ENCODE results near the gene ABHD16A. TPM values are rescaled to one million over a fixed set of nuclear protein-coding genes. Genes with fewer than 3 reads are reported as not detected.

The ABHD16A gene
- total RNA-seq, 2 experiments from 2014 or later = 28.6 to 32.7 TPM

- intact Hi-C loops (cut with micrococcal nuclease; ENCODE audit: unreplicated experiment) = loop anchor here (2.0 kb wide), 1 partner anchor 171 kb away; no protein-coding TSS in a partner anchor
- Histone ChIP-seq H3K36me3 (ENCODE audit: insufficient read depth, low read length) (peaks cover 60% of the 10 kb centered on the region), H3K4me2 (ENCODE audit: low read length) (peak overlapping the region; percentile 97), H2AFZ (ENCODE audit: low read length) (peak overlapping the region; percentile 2; the same call in 1 of the 2 replicates), H3K9me3 (ENCODE audit: low read length) (no peaks in the 10 kb centered on the region), H3K27ac (ENCODE audit: low read depth, low read length, poor library complexity, severe bottlenecking) (peak overlapping the region; percentile 90), H3K79me2 (ENCODE audit: insufficient read depth, low read depth, low read length) (peaks cover 62% of the 10 kb centered on the region), H3K4me1 (ENCODE audit: insufficient read depth, low read length, poor library complexity, severe bottlenecking) (peaks cover 53% of the 10 kb centered on the region), H3K4me3 (ENCODE audit: low read depth, low read length, poor library complexity, severe bottlenecking) (peak overlapping the region; percentile 99), H3K9me2 (ENCODE audit: insufficient read depth, low read length) (no peaks in the 10 kb centered on the region), H4K20me1 (ENCODE audit: insufficient read depth, low read length) (0 out of 2 replicates have a peak, but pooled peaks cover 3% of the 10 kb centered on the region)
- peak; percentile 53 for TF ChIP-seq CTCF (conservative IDR thresholded peaks at IDR 0.05; ENCODE audit: low read length)
- no peak for TF ChIP-seq EZH2phosphoT487 (IDR thresholded peaks at IDR 0.05; ENCODE audit: borderline replicate concordance, low read depth, low read length)
- TSS peak; percentile 81 for BruUV-seq (replicated peaks)
- ChIA-PET POLR2A (interaction anchor here (0.6 to 2.0 kb wide), 12 partner anchors 9 to 294 kb away, joined by 3 to 10 read pairs (median 4); partner anchors contain the start of genes APOM, HSPA1B, LSM2 and NEU1), CTCF (ENCODE audit: unreplicated experiment) (interaction anchor here (0.7 kb wide), 1 partner anchor 238 kb away, joined by 3 read pairs; no protein-coding TSS in a partner anchor)
- peak; percentile 19 for DNase-seq (ENCODE audit: low spot score)
Measured at GRCh38 chr6:31663961-31664789, 38.9 kb downstream of the ABHD16A start.

- BruUV-seq (replicated peaks) = no TSS peak
- H3K36me3 ChIP-seq (ENCODE audit: insufficient read depth, low read length) = peaks cover 52% of the 10 kb centered on the region
- H4K20me1 ChIP-seq (ENCODE audit: insufficient read depth, low read length) = 0 out of 2 replicates have a peak, but pooled peaks cover 3% of the 10 kb centered on the region
- H3K27ac ChIP-seq (ENCODE audit: low read depth, low read length, poor library complexity, severe bottlenecking) = peak overlapping the region; percentile 90
- no peaks in the 10 kb centered on the region for H3K9me3 ChIP-seq (ENCODE audit: low read length)
- H3K9me2 ChIP-seq (ENCODE audit: insufficient read depth, low read length) = no peaks in the 10 kb centered on the region
- POLR2A ChIA-PET = interaction anchor here (0.6 to 2.0 kb wide), 11 partner anchors 10 to 261 kb away, joined by 3 to 10 read pairs (median 4); partner anchors contain the start of gene HSPA1B
- H3K4me3 ChIP-seq (ENCODE audit: low read depth, low read length, poor library complexity, severe bottlenecking) = peak overlapping the region; percentile 99
- peaks cover 57% of the 10 kb centered on the region for H3K79me2 ChIP-seq (ENCODE audit: insufficient read depth, low read depth, low read length)
- CTCF ChIA-PET (ENCODE audit: unreplicated experiment) = no interaction called here
- peak overlapping the region; percentile 97 for H3K4me2 ChIP-seq (ENCODE audit: low read length)
- no peak overlapping the region for H2AFZ ChIP-seq (ENCODE audit: low read length)
- no peak for DNase-seq (ENCODE audit: low spot score)
- no peak for TF ChIP-seq EZH2phosphoT487 (IDR thresholded peaks at IDR 0.05; ENCODE audit: borderline replicate concordance, low read depth, low read length)
- TF ChIP-seq CTCF (conservative IDR thresholded peaks at IDR 0.05; ENCODE audit: low read length) = no peak
- peaks cover 61% of the 10 kb centered on the region for H3K4me1 ChIP-seq (ENCODE audit: insufficient read depth, low read length, poor library complexity, severe bottlenecking)
- intact Hi-C loops (cut with micrococcal nuclease; ENCODE audit: unreplicated experiment) = no loop called here
Measured at GRCh38 chr6:31663126-31663960, 39.8 kb downstream of the ABHD16A start.

Measured in OCI-LY7 (cell line).